ENCODE data around the gene MAOB.

DNA sequence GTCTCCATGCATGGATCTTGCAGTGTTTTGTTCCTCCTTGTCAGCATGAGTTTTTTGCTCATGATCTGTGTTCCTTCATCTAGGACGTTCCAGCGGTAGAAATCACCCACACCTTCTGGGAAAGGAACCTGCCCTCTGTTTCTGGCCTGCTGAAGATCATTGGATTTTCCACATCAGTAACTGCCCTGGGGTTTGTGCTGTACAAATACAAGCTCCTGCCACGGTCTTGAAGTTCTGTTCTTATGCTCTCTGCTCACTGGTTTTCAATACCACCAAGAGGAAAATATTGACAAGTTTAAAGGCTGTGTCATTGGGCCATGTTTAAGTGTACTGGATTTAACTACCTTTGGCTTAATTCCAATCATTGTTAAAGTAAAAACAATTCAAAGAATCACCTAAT lies 138.0 kb downstream of the MAOB start:
- TF ChIP-seq EZH2 (IDR thresholded peaks at IDR 0.05; ENCODE audit: insufficient read depth, poor library complexity, severe bottlenecking), result no peak
- TF ChIP-seq EZH2phosphoT487 (IDR thresholded peaks at IDR 0.05; ENCODE audit: insufficient read depth, low read depth), result no peak
